ENCODE results near the gene CAMK1D. TPM values are rescaled to one million over a fixed set of nuclear protein-coding genes. Genes with fewer than 3 reads are reported as not detected.

Gene CAMK1D
- polyA plus RNA-seq, 1 donor (not counting 4 experiments of a cell fraction or from before 2014, with no cell fraction given), result 0.76 TPM

DNA sequence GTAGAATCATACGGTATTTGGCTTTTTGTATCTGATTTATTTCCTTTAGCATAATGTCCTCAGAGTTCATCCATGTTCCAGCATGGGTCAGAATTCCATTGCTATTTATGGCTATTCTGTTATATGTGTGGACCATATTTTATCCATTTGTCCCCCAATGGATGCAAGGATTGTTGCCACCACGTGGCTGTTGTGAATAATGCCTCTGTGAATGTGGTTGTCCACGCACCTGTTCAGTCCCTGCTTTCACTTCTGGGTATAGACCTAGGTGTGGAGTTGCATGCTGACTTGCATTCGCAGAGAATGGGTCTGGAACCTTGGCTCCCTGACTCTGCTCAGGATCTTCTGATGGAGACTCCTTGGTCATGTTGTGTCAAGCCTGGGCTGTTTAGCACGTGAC lies 199.9 kb downstream of the CAMK1D start:
- Histone ChIP-seq H3K27ac (ENCODE audit: control insufficient read depth, insufficient read depth, low read length) (no peak overlapping the region), H3K36me3 (ENCODE audit: control insufficient read depth in 2 of 2, extremely low read depth in 1 of 2, insufficient read depth in 2 of 2, low read length in 2 of 2) (no peaks in the 10 kb centered on the region), H3K79me2 (ENCODE audit: control insufficient read depth, insufficient read depth, low read length) (no peaks in the 10 kb centered on the region), H3K4me2 (ENCODE audit: control insufficient read depth, extremely low read depth, insufficient read depth, low read depth, low read length) (no peak overlapping the region), H3K9me3 (ENCODE audit: control insufficient read depth, low read depth, low read length) (no peaks in the 10 kb centered on the region), H3K4me1 (ENCODE audit: control insufficient read depth, extremely low read depth, insufficient read depth, low read length) (no peaks in the 10 kb centered on the region), H4K20me1 (ENCODE audit: control insufficient read depth, extremely low read depth, insufficient read depth, low read length) (no peaks in the 10 kb centered on the region), H3K4me3 (ENCODE audit: control insufficient read depth in 2 of 3, extremely low read depth in 1 of 3, insufficient read depth in 2 of 3, low read depth in 1 of 3, low read length in 3 of 3) (no peak overlapping the region), H3K9me1 (ENCODE audit: control insufficient read depth, extremely low read depth, insufficient read depth, low read length) (no peaks in the 10 kb centered on the region), H2AFZ (ENCODE audit: control insufficient read depth, low read length) (no peak overlapping the region), H3K9ac (ENCODE audit: control insufficient read depth, extremely low read depth, insufficient read depth, low read length) (no peak overlapping the region), H3K27me3 (ENCODE audit: control insufficient read depth, extremely low read depth, insufficient read depth, low read length) (no peaks in the 10 kb centered on the region)
- DNase-seq (ENCODE audit: low read depth, low spot score), result no peak
- TF ChIP-seq, protein P1, sequence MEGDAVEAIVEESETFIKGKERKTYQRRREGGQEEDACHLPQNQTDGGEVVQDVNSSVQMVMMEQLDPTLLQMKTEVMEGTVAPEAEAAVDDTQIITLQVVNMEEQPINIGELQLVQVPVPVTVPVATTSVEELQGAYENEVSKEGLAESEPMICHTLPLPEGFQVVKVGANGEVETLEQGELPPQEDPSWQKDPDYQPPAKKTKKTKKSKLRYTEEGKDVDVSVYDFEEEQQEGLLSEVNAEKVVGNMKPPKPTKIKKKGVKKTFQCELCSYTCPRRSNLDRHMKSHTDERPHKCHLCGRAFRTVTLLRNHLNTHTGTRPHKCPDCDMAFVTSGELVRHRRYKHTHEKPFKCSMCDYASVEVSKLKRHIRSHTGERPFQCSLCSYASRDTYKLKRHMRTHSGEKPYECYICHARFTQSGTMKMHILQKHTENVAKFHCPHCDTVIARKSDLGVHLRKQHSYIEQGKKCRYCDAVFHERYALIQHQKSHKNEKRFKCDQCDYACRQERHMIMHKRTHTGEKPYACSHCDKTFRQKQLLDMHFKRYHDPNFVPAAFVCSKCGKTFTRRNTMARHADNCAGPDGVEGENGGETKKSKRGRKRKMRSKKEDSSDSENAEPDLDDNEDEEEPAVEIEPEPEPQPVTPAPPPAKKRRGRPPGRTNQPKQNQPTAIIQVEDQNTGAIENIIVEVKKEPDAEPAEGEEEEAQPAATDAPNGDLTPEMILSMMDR (optimal IDR thresholded peaks at IDR 0.05 in 1 of 3, IDR thresholded peaks at IDR 0.05 in 1 of 3, conservative IDR thresholded peaks at IDR 0.05 in 1 of 3; ENCODE audit: extremely low read depth in 1 of 3, insufficient read depth in 2 of 3, low read length in 3 of 3), result peak in 1 of 3 experiments; percentile 8
- no peak for TF ChIP-seq EZH2 (IDR thresholded peaks at IDR 0.05; ENCODE audit: low read length)
- dilution Hi-C loops (cut with MboI; ENCODE audit: extremely low pct_ligation_motif_present, low sequenced_read_pairs), result no loop called here
- no peak for FAIRE-seq

DNA sequence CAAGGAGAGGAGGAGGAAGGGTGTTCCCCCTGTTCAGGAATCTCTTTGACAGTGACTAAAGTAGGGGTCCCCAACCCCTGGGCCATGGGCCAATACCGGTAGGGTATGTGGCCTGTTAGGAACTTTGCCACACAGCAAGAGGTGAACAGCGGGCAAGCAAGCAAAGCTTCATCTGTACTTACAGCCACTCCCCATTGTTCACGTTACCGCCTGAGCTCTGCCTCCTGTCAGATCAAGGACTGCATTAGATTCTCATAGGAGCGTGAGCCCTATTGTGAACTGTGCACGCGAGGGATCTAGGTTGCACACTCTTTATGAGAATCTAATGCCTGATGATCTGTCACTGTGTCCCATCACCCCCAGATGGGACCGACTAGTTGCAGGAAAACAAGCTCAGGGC lies 201.6 kb downstream of the CAMK1D start:
- Histone ChIP-seq H3K9me3 (ENCODE audit: control insufficient read depth, low read depth, low read length) (no peaks in the 10 kb centered on the region), H3K9me1 (ENCODE audit: control insufficient read depth, extremely low read depth, insufficient read depth, low read length) (no peaks in the 10 kb centered on the region), H3K4me3 (ENCODE audit: control insufficient read depth in 2 of 3, extremely low read depth in 1 of 3, insufficient read depth in 2 of 3, low read depth in 1 of 3, low read length in 3 of 3) (no peak overlapping the region), H2AFZ (ENCODE audit: control insufficient read depth, low read length) (no peak overlapping the region), H3K4me2 (ENCODE audit: control insufficient read depth, extremely low read depth, insufficient read depth, low read depth, low read length) (no peak overlapping the region), H3K27ac (ENCODE audit: control insufficient read depth, insufficient read depth, low read length) (no peak overlapping the region), H3K9ac (ENCODE audit: control insufficient read depth, extremely low read depth, insufficient read depth, low read length) (no peak overlapping the region), H3K36me3 (ENCODE audit: control insufficient read depth in 2 of 2, extremely low read depth in 1 of 2, insufficient read depth in 2 of 2, low read length in 2 of 2) (no peaks in the 10 kb centered on the region), H4K20me1 (ENCODE audit: control insufficient read depth, extremely low read depth, insufficient read depth, low read length) (no peaks in the 10 kb centered on the region), H3K4me1 (ENCODE audit: control insufficient read depth, extremely low read depth, insufficient read depth, low read length) (no peaks in the 10 kb centered on the region), H3K27me3 (ENCODE audit: control insufficient read depth, extremely low read depth, insufficient read depth, low read length) (no peaks in the 10 kb centered on the region), H3K79me2 (ENCODE audit: control insufficient read depth, insufficient read depth, low read length) (no peaks in the 10 kb centered on the region)
- dilution Hi-C loops (cut with MboI; ENCODE audit: extremely low pct_ligation_motif_present, low sequenced_read_pairs), result no loop called here
- TF ChIP-seq EZH2 (IDR thresholded peaks at IDR 0.05; ENCODE audit: low read length), result no peak
- TF ChIP-seq, protein P1 (optimal IDR thresholded peaks at IDR 0.05 in 1 of 3, IDR thresholded peaks at IDR 0.05 in 1 of 3, conservative IDR thresholded peaks at IDR 0.05 in 1 of 3; ENCODE audit: extremely low read depth in 1 of 3, insufficient read depth in 2 of 3, low read length in 3 of 3), result no peak
- FAIRE-seq (no peak), DNase-seq (ENCODE audit: low read depth, low spot score) (no peak)

All from keratinocyte (primary cell).